ENCODE measurements around the gene AIG1.

DNA sequence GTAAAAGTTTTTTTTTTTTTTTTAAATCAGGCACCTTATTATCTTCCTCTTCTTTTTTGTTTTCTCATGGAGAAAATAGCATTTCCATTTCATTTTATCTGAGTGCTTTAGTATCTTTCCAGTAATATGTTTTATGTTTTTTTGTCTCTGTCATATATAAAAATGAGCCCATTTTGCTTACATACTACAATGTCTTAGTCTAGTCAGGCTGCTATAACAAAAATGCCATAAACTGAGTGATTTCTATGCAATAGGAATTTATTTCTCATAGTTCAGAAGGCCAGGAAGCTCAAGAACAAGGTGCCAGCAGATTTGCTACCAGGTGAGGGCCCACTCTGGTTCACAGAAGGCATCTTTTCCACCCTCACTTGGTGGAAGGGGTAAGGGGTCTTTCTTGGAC lies 35.7 kb upstream of the AIG1 start:
- TF ChIP-seq, protein P1, sequence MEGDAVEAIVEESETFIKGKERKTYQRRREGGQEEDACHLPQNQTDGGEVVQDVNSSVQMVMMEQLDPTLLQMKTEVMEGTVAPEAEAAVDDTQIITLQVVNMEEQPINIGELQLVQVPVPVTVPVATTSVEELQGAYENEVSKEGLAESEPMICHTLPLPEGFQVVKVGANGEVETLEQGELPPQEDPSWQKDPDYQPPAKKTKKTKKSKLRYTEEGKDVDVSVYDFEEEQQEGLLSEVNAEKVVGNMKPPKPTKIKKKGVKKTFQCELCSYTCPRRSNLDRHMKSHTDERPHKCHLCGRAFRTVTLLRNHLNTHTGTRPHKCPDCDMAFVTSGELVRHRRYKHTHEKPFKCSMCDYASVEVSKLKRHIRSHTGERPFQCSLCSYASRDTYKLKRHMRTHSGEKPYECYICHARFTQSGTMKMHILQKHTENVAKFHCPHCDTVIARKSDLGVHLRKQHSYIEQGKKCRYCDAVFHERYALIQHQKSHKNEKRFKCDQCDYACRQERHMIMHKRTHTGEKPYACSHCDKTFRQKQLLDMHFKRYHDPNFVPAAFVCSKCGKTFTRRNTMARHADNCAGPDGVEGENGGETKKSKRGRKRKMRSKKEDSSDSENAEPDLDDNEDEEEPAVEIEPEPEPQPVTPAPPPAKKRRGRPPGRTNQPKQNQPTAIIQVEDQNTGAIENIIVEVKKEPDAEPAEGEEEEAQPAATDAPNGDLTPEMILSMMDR (CRISPR knock-in tag; IDR thresholded peaks at IDR 0.05) = no peak
- TF ChIP-seq SMAD3 (CRISPR knock-in tag; IDR thresholded peaks at IDR 0.05) (no peak), SMYD3 (CRISPR knock-in tag; IDR thresholded peaks at IDR 0.05) (no peak), POLR2G (IDR thresholded peaks at IDR 0.05; ENCODE audit: low read depth, low read length) (no peak), MXI1 (IDR thresholded peaks at IDR 0.05; ENCODE audit: borderline replicate concordance, low read depth, low read length) (no peak), REL (CRISPR knock-in tag; conservative IDR thresholded peaks at IDR 0.05) (no peak), ZNF274 (CRISPR knock-in tag; IDR thresholded peaks at IDR 0.05) (no peak), POLR2A (IDR thresholded peaks at IDR 0.05; ENCODE audit: insufficient read depth in 1 of 2, low read depth in 2 of 2, low read length in 2 of 2) (no peak), JUND (CRISPR knock-in tag; IDR thresholded peaks at IDR 0.05) (no peak)
- TF ChIP-seq, protein P2, sequence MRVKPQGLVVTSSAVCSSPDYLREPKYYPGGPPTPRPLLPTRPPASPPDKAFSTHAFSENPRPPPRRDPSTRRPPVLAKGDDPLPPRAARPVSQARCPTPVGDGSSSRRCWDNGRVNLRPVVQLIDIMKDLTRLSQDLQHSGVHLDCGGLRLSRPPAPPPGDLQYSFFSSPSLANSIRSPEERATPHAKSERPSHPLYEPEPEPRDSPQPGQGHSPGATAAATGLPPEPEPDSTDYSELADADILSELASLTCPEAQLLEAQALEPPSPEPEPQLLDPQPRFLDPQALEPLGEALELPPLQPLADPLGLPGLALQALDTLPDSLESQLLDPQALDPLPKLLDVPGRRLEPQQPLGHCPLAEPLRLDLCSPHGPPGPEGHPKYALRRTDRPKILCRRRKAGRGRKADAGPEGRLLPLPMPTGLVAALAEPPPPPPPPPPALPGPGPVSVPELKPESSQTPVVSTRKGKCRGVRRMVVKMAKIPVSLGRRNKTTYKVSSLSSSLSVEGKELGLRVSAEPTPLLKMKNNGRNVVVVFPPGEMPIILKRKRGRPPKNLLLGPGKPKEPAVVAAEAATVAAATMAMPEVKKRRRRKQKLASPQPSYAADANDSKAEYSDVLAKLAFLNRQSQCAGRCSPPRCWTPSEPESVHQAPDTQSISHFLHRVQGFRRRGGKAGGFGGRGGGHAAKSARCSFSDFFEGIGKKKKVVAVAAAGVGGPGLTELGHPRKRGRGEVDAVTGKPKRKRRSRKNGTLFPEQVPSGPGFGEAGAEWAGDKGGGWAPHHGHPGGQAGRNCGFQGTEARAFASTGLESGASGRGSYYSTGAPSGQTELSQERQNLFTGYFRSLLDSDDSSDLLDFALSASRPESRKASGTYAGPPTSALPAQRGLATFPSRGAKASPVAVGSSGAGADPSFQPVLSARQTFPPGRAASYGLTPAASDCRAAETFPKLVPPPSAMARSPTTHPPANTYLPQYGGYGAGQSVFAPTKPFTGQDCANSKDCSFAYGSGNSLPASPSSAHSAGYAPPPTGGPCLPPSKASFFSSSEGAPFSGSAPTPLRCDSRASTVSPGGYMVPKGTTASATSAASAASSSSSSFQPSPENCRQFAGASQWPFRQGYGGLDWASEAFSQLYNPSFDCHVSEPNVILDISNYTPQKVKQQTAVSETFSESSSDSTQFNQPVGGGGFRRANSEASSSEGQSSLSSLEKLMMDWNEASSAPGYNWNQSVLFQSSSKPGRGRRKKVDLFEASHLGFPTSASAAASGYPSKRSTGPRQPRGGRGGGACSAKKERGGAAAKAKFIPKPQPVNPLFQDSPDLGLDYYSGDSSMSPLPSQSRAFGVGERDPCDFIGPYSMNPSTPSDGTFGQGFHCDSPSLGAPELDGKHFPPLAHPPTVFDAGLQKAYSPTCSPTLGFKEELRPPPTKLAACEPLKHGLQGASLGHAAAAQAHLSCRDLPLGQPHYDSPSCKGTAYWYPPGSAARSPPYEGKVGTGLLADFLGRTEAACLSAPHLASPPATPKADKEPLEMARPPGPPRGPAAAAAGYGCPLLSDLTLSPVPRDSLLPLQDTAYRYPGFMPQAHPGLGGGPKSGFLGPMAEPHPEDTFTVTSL (CRISPR knock-in tag; IDR thresholded peaks at IDR 0.05; ENCODE audit: borderline replicate concordance) = no peak
- TF ChIP-seq, protein P3, sequence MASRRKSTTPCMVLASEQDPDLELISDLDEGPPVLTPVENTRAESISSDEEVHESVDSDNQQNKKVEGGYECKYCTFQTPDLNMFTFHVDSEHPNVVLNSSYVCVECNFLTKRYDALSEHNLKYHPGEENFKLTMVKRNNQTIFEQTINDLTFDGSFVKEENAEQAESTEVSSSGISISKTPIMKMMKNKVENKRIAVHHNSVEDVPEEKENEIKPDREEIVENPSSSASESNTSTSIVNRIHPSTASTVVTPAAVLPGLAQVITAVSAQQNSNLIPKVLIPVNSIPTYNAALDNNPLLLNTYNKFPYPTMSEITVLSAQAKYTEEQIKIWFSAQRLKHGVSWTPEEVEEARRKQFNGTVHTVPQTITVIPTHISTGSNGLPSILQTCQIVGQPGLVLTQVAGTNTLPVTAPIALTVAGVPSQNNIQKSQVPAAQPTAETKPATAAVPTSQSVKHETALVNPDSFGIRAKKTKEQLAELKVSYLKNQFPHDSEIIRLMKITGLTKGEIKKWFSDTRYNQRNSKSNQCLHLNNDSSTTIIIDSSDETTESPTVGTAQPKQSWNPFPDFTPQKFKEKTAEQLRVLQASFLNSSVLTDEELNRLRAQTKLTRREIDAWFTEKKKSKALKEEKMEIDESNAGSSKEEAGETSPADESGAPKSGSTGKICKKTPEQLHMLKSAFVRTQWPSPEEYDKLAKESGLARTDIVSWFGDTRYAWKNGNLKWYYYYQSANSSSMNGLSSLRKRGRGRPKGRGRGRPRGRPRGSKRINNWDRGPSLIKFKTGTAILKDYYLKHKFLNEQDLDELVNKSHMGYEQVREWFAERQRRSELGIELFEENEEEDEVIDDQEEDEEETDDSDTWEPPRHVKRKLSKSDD (CRISPR knock-in tag; IDR thresholded peaks at IDR 0.05; ENCODE audit: low read depth) = no peak

All from HepG2 (cell line).